Measurements from ENCODE around the gene ELMOD3.
A peak's percentile ranks its signal among the peaks of the same experiment; 100 is the strongest.
"Not testable (repeated sequence)": the region's sequence is repeated elsewhere in the genome, so short reads cannot be mapped to it uniquely, and the experiment has no call there.

ELMOD3 gene

GRCh38 chr2:85383151-85383550, 28.6 kb downstream of the ELMOD3 start:
- H3K27me3 ChIP-seq (ENCODE audit: control insufficient read depth in 1 of 2, insufficient read depth in 2 of 2, low read length in 2 of 2); H3K27ac ChIP-seq (ENCODE audit: low read depth, low read length); H3K9me3 ChIP-seq (ENCODE audit: low read length); H3K9ac ChIP-seq (ENCODE audit: low read length); H3K4me3 ChIP-seq (ENCODE audit: low read depth in 1 of 2, low read length in 2 of 2); H3K4me1 ChIP-seq (ENCODE audit: insufficient read depth, low read length): not testable (repeated sequence)
- H3K36me3 ChIP-seq (ENCODE audit: insufficient read depth, low read length), result peaks cover 28% of the 10 kb centered on the region

- Histone ChIP-seq H3K4me1 (ENCODE audit: insufficient read depth, low read length) (no peaks in the 10 kb centered on the region), H3K9me3 (ENCODE audit: low read length) (no peaks in the 10 kb centered on the region), H3K27ac (ENCODE audit: low read depth, low read length) (no peak overlapping the region), H3K9ac (ENCODE audit: low read length) (no peak overlapping the region), H3K36me3 (ENCODE audit: insufficient read depth, low read length) (peaks cover 35% of the 10 kb centered on the region), H3K4me3 (ENCODE audit: low read depth in 1 of 2, low read length in 2 of 2) (no peak overlapping the region), H3K27me3 (ENCODE audit: control insufficient read depth in 1 of 2, insufficient read depth in 2 of 2, low read length in 2 of 2) (no peaks in the 10 kb centered on the region)
Measured at GRCh38 chr2:85383850-85384249, 29.3 kb downstream of the ELMOD3 start.

DNA sequence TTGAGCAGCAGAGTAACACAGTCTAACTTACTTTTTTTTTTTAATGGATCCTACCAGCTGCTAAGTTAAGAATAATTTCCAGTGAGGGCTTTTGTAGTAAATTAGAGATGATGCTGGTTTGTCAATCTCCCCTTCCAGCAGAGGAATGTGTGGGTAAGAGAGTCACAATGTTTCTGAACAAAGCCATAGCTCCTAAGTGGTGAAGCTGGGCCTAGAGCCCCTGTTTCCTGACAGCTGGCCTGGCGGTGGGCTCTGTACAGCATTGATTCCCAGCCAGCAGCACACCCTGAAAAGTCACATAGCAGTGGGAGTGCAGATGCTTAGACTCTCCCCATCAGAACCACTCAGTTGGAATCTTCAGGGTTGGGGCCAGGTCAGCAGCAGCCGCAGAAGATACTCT, 31.2 kb downstream of the ELMOD3 start:
- H3K36me3 ChIP-seq (ENCODE audit: insufficient read depth, low read length), result peaks cover 48% of the 10 kb centered on the region
- H3K4me3 ChIP-seq (ENCODE audit: low read depth in 1 of 2, low read length in 2 of 2), result no peak overlapping the region
- H3K4me1 ChIP-seq (ENCODE audit: insufficient read depth, low read length), result no peaks in the 10 kb centered on the region
- H3K27me3 ChIP-seq (ENCODE audit: control insufficient read depth in 1 of 2, insufficient read depth in 2 of 2, low read length in 2 of 2), result no peaks in the 10 kb centered on the region
- no peaks in the 10 kb centered on the region for H3K9me3 ChIP-seq (ENCODE audit: low read length)
- H3K9ac ChIP-seq (ENCODE audit: low read length), result no peak overlapping the region
- H3K27ac ChIP-seq (ENCODE audit: low read depth, low read length), result no peak overlapping the region

- Histone ChIP-seq H3K9me3 (ENCODE audit: low read length) (no peaks in the 10 kb centered on the region), H3K9ac (ENCODE audit: low read length) (no peak overlapping the region), H3K4me1 (ENCODE audit: insufficient read depth, low read length) (no peaks in the 10 kb centered on the region), H3K27ac (ENCODE audit: low read depth, low read length) (no peak overlapping the region), H3K27me3 (ENCODE audit: control insufficient read depth in 1 of 2, insufficient read depth in 2 of 2, low read length in 2 of 2) (no peaks in the 10 kb centered on the region), H3K4me3 (ENCODE audit: low read depth in 1 of 2, low read length in 2 of 2) (no peak overlapping the region), H3K36me3 (ENCODE audit: insufficient read depth, low read length) (peaks cover 52% of the 10 kb centered on the region)
Measured at GRCh38 chr2:85387754-85388153, 33.2 kb downstream of the ELMOD3 start.

- H3K36me3 ChIP-seq (ENCODE audit: insufficient read depth, low read length), result peaks cover 48% of the 10 kb centered on the region
- H3K4me3 ChIP-seq (ENCODE audit: low read depth in 1 of 2, low read length in 2 of 2), result no peak overlapping the region
- H3K27ac ChIP-seq (ENCODE audit: low read depth, low read length), result no peak overlapping the region
- no peaks in the 10 kb centered on the region for H3K4me1 ChIP-seq (ENCODE audit: insufficient read depth, low read length)
- H3K27me3 ChIP-seq (ENCODE audit: control insufficient read depth in 1 of 2, insufficient read depth in 2 of 2, low read length in 2 of 2), result no peaks in the 10 kb centered on the region
- H3K9me3 ChIP-seq (ENCODE audit: low read length), result no peaks in the 10 kb centered on the region
- no peak overlapping the region for H3K9ac ChIP-seq (ENCODE audit: low read length)
Measured at GRCh38 chr2:85388878-85389538, 34.4 kb downstream of the ELMOD3 start.

GRCh38 chr2:85390941-85391669, 36.5 kb downstream of the ELMOD3 start:
- H3K27ac ChIP-seq (ENCODE audit: low read depth, low read length), result no peak overlapping the region
- peaks cover 41% of the 10 kb centered on the region for H3K36me3 ChIP-seq (ENCODE audit: insufficient read depth, low read length)
- H3K27me3 ChIP-seq (ENCODE audit: control insufficient read depth in 1 of 2, insufficient read depth in 2 of 2, low read length in 2 of 2), result no peaks in the 10 kb centered on the region
- peaks cover 3% of the 10 kb centered on the region for H3K4me1 ChIP-seq (ENCODE audit: insufficient read depth, low read length)
- H3K9me3 ChIP-seq (ENCODE audit: low read length), result no peaks in the 10 kb centered on the region
- no peak overlapping the region for H3K9ac ChIP-seq (ENCODE audit: low read length)
- no peak overlapping the region for H3K4me3 ChIP-seq (ENCODE audit: low read depth in 1 of 2, low read length in 2 of 2)

GRCh38 chr2:85393836-85394235, 39.3 kb downstream of the ELMOD3 start:
- H3K27ac ChIP-seq (ENCODE audit: low read depth, low read length), result no peak overlapping the region
- H3K27me3 ChIP-seq (ENCODE audit: control insufficient read depth in 1 of 2, insufficient read depth in 2 of 2, low read length in 2 of 2), result no peaks in the 10 kb centered on the region
- peaks cover 17% of the 10 kb centered on the region for H3K4me1 ChIP-seq (ENCODE audit: insufficient read depth, low read length)
- H3K9ac ChIP-seq (ENCODE audit: low read length), result no peak overlapping the region
- H3K9me3 ChIP-seq (ENCODE audit: low read length), result no peaks in the 10 kb centered on the region
- H3K4me3 ChIP-seq (ENCODE audit: low read depth in 1 of 2, low read length in 2 of 2), result no peak overlapping the region
- H3K36me3 ChIP-seq (ENCODE audit: insufficient read depth, low read length), result peaks cover 25% of the 10 kb centered on the region

DNA sequence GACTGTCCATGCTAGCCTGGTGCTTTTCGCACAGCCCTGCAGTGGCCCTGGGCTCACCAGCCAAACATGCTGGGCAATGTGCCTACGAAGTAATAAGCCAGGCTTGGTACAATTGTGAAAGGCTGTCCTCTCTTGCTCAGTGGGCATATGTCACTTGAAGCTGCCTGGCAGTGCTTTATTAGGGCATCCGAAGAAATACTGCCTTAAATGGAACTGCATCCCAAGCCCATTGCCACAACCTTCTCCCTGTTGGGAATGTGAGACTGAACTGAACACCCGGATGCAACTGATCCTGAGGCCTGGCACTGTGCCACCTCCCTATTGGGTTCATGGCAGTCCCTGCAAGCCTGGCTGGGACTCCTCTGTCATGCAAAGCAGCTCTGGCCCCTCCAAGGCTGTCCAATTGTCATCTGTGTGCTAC, 39.7 kb downstream of the ELMOD3 start:
- no peak overlapping the region for H3K27ac ChIP-seq (ENCODE audit: low read depth, low read length)
- H3K4me1 ChIP-seq (ENCODE audit: insufficient read depth, low read length), result peaks cover 17% of the 10 kb centered on the region
- no peaks in the 10 kb centered on the region for H3K9me3 ChIP-seq (ENCODE audit: low read length)
- no peak overlapping the region for H3K9ac ChIP-seq (ENCODE audit: low read length)
- H3K4me3 ChIP-seq (ENCODE audit: low read depth in 1 of 2, low read length in 2 of 2), result no peak overlapping the region
- H3K27me3 ChIP-seq (ENCODE audit: control insufficient read depth in 1 of 2, insufficient read depth in 2 of 2, low read length in 2 of 2), result no peaks in the 10 kb centered on the region
- peaks cover 25% of the 10 kb centered on the region for H3K36me3 ChIP-seq (ENCODE audit: insufficient read depth, low read length)

DNA sequence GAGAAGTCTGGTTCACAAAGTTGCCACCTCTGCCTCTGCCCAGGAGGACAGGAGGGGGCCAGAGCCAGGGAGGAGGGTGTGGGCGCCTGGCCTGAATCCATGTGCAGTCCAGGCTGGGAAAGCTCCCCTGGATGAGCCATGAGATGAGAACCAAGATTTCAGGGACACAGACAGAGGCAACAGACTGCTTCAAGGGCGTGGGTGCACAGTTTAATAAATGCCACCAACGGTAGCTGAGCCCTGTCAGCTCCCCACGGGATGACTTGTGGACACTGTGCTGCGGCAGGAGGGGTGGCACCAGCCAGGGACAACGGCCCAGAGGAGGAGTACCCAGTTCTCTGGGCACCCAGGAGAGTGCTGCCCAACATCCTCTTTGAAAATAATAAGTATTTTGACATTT, 40.4 kb downstream of the ELMOD3 start:
- Histone ChIP-seq H3K27me3 (ENCODE audit: control insufficient read depth in 1 of 2, insufficient read depth in 2 of 2, low read length in 2 of 2) (no peaks in the 10 kb centered on the region), H3K9ac (ENCODE audit: low read length) (no peak overlapping the region), H3K27ac (ENCODE audit: low read depth, low read length) (no peak overlapping the region), H3K9me3 (ENCODE audit: low read length) (no peaks in the 10 kb centered on the region), H3K4me3 (ENCODE audit: low read depth in 1 of 2, low read length in 2 of 2) (no peak overlapping the region), H3K36me3 (ENCODE audit: insufficient read depth, low read length) (peaks cover 19% of the 10 kb centered on the region), H3K4me1 (ENCODE audit: insufficient read depth, low read length) (peaks cover 18% of the 10 kb centered on the region)

GRCh38 chr2:85395912-85396475, 41.4 kb downstream of the ELMOD3 start:
- Histone ChIP-seq H3K27ac (ENCODE audit: low read depth, low read length) (no peak overlapping the region), H3K4me1 (ENCODE audit: insufficient read depth, low read length) (peaks cover 21% of the 10 kb centered on the region), H3K27me3 (ENCODE audit: control insufficient read depth in 1 of 2, insufficient read depth in 2 of 2, low read length in 2 of 2) (no peaks in the 10 kb centered on the region), H3K36me3 (ENCODE audit: insufficient read depth, low read length) (peaks cover 10% of the 10 kb centered on the region), H3K9ac (ENCODE audit: low read length) (no peak overlapping the region), H3K9me3 (ENCODE audit: low read length) (no peaks in the 10 kb centered on the region), H3K4me3 (ENCODE audit: low read depth in 1 of 2, low read length in 2 of 2) (peak overlapping the region in 1 of 2 donors; percentile 33)

- Histone ChIP-seq H3K9ac (ENCODE audit: low read length) (no peak overlapping the region), H3K27ac (ENCODE audit: low read depth, low read length) (peak overlapping the region; percentile 27), H3K27me3 (ENCODE audit: control insufficient read depth in 1 of 2, insufficient read depth in 2 of 2, low read length in 2 of 2) (no peaks in the 10 kb centered on the region), H3K4me1 (ENCODE audit: insufficient read depth, low read length) (peaks cover 21% of the 10 kb centered on the region), H3K36me3 (ENCODE audit: insufficient read depth, low read length) (peaks cover 9% of the 10 kb centered on the region), H3K9me3 (ENCODE audit: low read length) (no peaks in the 10 kb centered on the region), H3K4me3 (ENCODE audit: low read depth in 1 of 2, low read length in 2 of 2) (peak overlapping the region in 1 of 2 donors; percentile 33)
Measured at GRCh38 chr2:85396531-85397470, 42.2 kb downstream of the ELMOD3 start.

Measured in muscle layer of colon (tissue), 2 donors.